ENCODE results near the gene SUN5. TPM values are rescaled to one million over a fixed set of nuclear protein-coding genes. Genes with fewer than 3 reads are reported as not detected.

Gene SUN5
- total RNA-seq, 1 donor from 2014 or later = not detected

GRCh38 chr20:33014336-33015113 is 10.3 kb upstream of the SUN5 start:
- DNase-seq (ENCODE audit: extremely low read depth, low read depth, low spot score) = no peak

DNA sequence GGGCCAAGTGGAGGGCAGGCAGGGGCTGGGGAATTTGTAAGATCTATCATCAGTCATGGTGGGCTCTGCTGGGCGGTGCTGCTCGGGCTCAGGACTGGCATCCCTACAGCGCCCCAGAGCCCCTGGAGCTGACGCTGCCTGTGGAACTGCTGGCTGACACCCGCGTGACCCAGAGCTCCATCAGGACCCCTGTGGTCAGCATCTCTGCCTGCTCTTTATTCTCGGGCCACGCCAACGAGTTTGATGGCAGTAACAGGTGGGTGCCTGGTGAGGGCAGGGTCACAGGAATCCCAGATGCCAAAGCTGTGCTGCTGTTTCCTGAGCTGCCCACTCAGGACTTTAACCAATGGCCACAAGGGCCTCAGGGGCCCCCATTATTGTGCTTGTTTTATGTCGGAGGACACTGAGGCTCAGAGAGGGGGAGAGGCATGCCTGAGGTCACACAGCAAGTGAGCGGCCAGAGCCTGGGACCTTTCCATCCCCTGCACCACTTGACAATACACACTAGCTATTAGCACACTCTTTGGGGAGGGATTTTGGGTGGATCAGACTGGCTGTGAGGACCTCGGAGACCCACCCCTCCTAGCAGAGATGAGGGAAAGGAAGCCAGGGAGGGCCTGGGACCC is 9.6 kb upstream of the SUN5 start:
- DNase-seq (ENCODE audit: extremely low read depth, low read depth, low spot score) = no peak

- DNase-seq (ENCODE audit: extremely low read depth, low read depth, low spot score) = no peak
These were observed 8.3 kb upstream of the SUN5 start for GRCh38 chr20:33012327-33013189.

DNA sequence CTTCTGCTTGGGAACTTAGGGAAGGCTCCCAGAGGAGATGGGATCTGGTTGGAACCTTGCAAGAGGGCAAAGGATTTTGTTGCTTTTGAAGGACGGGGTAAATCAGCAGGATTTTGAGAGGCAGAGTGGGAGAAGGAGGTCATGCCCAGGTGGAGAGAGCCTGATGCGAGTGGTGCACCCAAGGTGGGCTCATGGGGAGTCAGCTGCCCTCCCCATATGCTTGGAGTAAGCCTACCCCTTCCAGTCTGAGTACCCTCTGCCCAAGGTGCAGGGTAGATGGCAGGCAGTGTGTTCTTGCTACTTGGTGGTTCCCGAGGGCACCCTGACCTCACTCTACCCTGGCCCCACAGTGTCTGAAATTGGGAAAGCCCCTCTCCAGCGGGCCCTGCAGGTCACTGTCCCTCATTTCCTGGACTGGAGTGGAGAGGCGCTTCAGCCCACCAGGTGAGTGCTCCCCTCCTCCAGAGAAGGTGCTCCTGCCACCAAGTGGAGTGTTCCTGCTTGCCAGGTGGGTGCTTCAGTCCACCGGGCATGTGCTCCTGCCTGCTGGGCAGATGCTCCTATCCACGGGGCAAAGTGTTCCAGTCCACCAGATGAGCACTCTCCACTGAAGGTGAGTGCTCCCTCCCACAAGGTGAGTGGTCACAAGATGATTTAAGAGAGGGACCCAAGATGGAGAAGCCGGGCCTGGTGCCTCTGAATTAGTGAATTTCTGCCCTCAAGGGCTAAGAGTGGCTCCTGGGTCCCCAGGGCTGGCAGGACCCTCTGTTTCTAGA is 6.6 kb upstream of the SUN5 start:
- DNase-seq (ENCODE audit: extremely low read depth, low read depth, low spot score) = no peak

- no peak for DNase-seq (ENCODE audit: extremely low read depth, low read depth, low spot score)
These were observed 5.9 kb upstream of the SUN5 start for GRCh38 chr20:33010133-33010504.

DNA sequence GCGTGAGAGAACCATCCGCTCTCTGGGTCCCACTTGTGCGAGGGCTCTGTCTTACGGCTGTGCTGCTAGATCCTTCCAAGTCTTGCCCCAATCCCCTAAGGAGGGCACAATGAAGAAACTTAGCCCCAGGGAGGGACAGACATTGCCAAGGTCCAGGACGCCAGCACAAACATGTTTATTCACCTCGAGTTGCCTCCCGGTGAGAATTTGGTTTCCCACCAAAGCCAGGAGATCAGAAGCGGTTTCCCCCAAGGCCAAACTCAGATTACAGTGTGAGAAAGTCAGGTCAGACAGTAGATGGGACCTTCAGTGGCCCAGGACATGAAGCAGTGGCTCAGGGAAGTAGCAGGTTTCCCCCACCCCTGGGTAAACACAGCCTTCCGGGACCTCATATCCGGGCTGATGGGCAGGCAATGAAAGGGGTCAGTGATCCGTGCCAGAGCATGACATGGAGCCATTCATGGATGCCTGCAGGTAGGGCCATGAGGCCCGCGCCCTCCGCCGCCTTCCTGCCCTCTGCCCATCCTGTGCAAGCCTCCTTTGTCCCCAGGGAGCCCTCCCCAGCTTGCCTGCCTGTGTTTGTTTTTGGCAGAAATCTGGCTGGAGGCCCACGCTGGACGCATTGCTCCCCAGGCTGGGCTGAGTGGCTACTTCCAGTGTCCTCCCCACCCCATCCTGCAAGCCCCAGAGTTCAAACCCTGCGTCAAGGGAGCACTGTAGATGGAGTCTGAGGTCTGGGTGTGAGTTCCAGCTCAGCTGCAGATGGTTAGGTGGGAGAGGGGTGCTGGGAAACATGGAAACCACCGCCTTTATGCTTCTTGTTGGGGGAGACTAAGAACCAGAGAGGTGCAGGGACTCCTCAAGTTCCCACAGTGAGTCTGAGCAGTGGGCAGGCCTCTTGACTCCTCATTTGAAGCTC is 5.2 kb upstream of the SUN5 start:
- DNase-seq (ENCODE audit: extremely low read depth, low read depth, low spot score) = no peak

- no peak for DNase-seq (ENCODE audit: extremely low read depth, low read depth, low spot score)
These were observed 4.3 kb upstream of the SUN5 start for GRCh38 chr20:33008336-33009213.

DNA sequence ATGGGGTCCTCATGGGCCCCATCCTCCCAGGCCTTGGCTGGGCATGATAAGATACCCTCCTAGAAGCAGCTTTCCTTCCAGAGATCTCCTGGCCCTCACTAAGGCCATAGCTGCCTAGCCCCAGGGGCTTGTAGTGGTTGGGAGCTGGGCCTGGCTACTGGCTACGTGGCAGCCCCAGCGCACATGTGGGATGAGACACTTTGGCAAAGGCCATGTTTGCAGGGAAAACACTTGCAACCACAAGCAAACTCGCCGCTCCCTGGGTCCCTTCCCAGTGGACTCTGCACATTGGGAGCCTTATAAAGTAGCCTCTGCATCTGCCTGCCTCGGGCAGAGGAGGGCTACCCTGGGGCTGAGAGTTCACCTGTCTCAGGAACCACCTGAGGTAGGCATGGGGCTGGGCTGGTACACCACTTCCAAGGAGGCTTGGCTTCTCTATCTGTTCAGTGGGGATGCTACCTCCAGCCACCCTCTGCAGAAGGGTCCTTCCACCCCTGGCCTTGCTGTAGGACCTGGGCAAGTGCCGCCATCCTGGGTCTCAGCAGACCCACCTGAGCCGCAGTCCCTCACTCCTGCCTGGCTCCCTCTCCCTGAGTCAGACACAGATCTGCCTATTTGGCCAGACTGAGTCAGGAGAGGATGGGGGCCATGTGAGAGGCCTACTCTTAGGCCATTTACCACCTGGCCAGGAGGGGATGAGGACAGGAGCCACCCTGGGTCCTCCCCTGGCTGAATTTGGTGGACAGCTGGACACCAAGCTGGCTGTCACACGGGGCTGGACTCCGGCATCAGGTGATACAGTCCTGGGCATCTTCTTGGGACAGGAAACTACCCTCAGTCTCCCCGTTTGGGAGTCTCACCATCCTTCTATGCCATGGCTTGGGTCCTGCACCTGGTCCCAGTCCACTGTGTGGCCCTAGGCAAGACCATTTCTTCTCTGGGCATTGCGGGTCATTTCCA is 3.4 kb upstream of the SUN5 start, which contains the start of gene BPIFB2:
Gene BPIFB2, plus strand, starts transcription at position 329 of the 960 bp plus-strand sequence. CDS start 871 bp downstream, outside the sequence.
- no peak for DNase-seq (ENCODE audit: extremely low read depth, low read depth, low spot score)

GRCh38 chr20:33006776-33007375 is 2.6 kb upstream of the SUN5 start:
- no peak for DNase-seq (ENCODE audit: extremely low read depth, low read depth, low spot score)

DNA sequence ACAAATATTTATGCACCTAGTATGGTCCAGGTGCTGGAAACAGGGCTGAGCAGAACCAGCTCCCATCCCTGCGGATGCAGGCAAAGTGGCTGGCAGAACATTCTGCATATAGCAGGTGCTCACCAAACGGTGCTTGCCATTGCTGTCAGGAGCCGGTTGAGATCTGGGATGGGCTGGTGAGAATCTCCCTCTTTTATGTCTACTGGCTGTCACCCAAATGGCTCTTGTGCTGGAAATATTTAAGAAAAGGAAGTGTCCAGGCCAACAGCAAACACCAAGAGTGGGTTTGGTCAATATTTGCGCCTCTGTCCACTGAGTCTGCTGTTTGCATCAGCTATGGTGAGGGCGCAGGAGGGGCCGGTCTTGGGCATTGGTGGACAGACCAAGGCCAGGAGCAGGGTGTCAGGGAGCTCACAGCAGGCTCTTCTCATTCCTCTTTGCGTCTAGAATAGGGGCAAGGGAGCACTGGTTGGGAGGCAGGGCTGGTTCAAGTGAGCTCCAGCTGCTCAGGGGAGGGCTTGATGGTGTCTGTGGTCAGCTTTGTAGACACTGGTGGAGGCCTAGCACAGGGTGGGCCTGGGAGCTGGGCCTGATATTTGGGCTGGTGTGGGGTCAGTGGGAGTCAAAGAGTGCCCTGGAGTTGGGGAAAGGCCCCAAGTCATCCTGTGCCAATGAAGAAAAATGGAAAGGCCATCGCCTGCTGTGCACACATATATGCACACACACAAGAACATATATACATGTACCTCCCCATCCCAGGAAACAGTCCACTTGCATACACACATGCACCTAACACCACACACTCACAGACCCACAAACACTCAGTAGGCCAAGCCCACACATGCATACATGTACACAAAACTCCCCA is 1.9 kb upstream of the SUN5 start:
- DNase-seq (ENCODE audit: extremely low read depth, low read depth, low spot score) = no peak

GRCh38 chr20:33005132-33005566 is 916 bp upstream of the SUN5 start:
- DNase-seq (ENCODE audit: extremely low read depth, low read depth, low spot score) = no peak

GRCh38 chr20:33002087-33002808 is 2.0 kb downstream of the SUN5 start:
- no peak for DNase-seq (ENCODE audit: extremely low read depth, low read depth, low spot score)

DNA sequence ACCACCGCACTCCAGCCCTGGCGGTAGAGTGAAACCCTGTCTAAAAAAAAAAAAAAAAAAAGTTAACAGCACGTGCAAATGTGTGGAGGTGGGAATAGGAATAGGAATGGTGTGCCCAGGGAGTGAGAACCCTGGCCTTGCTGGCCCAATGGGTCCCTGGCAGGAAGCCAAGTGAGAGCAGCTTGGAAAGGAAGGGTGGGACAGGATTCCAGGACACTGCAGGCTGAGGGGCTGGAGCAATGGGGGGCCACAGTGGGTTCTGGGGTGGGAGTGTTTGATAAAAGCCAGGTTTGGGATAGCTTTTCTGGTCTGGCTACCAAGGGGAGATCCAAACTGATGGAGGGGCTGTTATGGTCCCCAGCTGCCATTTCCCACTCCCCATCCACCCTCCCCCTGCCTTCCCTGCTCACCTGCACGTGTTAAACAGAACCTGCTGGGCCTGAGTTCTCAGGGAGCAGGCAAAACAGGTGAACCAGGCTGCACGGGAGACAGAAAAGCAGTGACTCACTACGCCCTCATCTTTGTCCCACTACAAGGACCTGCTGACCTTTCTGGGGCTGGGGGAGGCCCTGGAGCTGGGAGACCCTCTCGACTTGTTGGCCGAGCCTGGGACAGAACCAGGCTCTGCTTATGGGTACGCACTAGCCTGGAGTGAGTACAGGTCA is 3.3 kb downstream of the SUN5 start:
- DNase-seq (ENCODE audit: extremely low read depth, low read depth, low spot score) = no peak

DNA sequence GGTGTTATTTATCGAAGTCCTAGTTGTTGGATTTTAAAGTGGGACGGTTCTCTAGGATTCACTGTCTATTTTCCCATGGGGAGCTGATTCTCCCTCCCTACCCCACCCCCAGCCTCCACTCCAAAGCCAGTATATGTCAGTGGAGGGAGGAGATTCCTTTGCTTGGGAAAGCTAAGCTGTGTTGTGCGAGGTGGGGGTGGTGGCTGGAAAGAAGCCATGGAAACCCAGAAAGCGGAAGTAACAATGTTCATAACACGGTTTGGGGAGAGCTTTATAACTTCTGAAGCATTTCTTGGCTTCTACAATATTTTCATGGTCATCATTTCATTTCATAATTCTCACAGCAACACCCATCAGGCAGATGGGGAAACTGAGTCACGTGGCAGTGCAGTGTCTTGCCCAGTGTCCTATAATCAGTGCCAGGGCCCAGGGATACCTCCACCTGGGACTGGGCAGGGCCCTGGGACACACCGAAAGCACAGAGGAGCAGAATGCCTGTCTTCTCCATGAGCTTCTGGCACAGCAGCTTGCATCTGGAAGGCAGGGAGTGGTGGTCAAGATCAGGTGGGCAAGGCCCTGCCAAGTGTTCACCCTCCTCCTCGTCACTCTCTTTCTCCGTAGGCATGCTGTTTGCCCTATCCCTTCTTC is 4.5 kb downstream of the SUN5 start:
- DNase-seq (ENCODE audit: extremely low read depth, low read depth, low spot score) = no peak

Measured in glomerular endothelial cell (primary cell).